Heart left ventricle (tissue), 16 donors: ENCODE results near the gene PADI4. TPM values are rescaled to one million over a fixed set of nuclear protein-coding genes. Genes with fewer than 3 reads are reported as not detected.

ENCODE experiments used
- ATAC-seq, 4 donors: fragments of 200-7000 bp; cut with Tn5 transposase; one replicate each; pipeline ENCODE4 v1.9.1; 2020 to 2022; ENCODE audit warnings: moderate library complexity in 4 of 4, mild to moderate bottlenecking in 3 of 4, moderate number of reproducible peaks in 1 of 4
- DNase-seq, 5 donors: peaks; one replicate each; pipeline ENCODE4 v3.0.0-alpha.2; 2020
- H3K27ac ChIP-seq, 12 donors: fragments of 200-600 bp; sonication (generic) in 4 of 12; one replicate each; pipeline versions ENCODE4 v1.5.0 to v1.8.0; 2016 to 2022; ENCODE audit warnings: mild to moderate bottlenecking in 2 of 12
- H3K27me3 ChIP-seq, 9 donors: fragments of 200-600 bp; sonication (generic) in 2 of 9; one replicate each; pipeline versions ENCODE4 v1.5.1 to v1.8.0; 2016 to 2022; ENCODE audit warnings: mild to moderate bottlenecking in 3 of 9
- H3K36me3 ChIP-seq, 9 donors: fragments of 200-600 bp; sonication (generic) in 2 of 9; one replicate each; pipeline versions ENCODE4 v1.5.0 to v1.8.0; 2018 to 2022; ENCODE audit warnings: mild to moderate bottlenecking in 2 of 9
- H3K4me1 ChIP-seq, 12 donors: fragments of 200-600 bp; sonication (generic) in 4 of 12; one replicate each; pipeline versions ENCODE4 v1.5.0 to v1.8.0; 2016 to 2022; ENCODE audit warnings: mild to moderate bottlenecking in 3 of 12
- H3K4me3 ChIP-seq, 12 donors: fragments of 200-600 bp; sonication (generic) in 4 of 12; one replicate each; pipeline versions ENCODE4 v1.5.0 to v1.8.0; 2017 to 2022; ENCODE audit warnings: mild to moderate bottlenecking in 9 of 12, moderate library complexity in 4 of 12
- H3K9me3 ChIP-seq, 12 donors: fragments of 200-600 bp; sonication (generic) in 4 of 12; one replicate each; pipeline versions ENCODE4 v1.5.0 to v1.8.0; 2016 to 2022; ENCODE audit warnings: mild to moderate bottlenecking in 1 of 12
- CTCF ChIP-seq, 12 donors: fragments of 200-600 bp; sonication (generic) in 4 of 12; IDR thresholded peaks; one replicate each; pipeline versions ENCODE4 v1.5.0 to v1.8.0; 2018 to 2022; ENCODE audit warnings: antibody characterized with exemption in 12 of 12, mild to moderate bottlenecking in 5 of 12
- POLR2A ChIP-seq, 2 donors: fragments of 450-650 bp; IDR thresholded peaks; one replicate each; pipeline ENCODE4 v1.6.1; 2017; ENCODE audit warnings: antibody characterized with exemption in 2 of 2, mild to moderate bottlenecking in 2 of 2, moderate library complexity in 2 of 2
- WGBS, 4 donors: extraction: QIAGEN DNeasy Blood & Tissue Kit in 2 of 4; methylation state at CpG; one replicate each; pipeline versions ENCODE4 v1.1.5 to v1.1.7; 2013 to 2018; 5-methylcytosine and 5-hydroxymethylcytosine counted together
- intact Hi-C, 10 donors: fragments of 100-400 bp; cut with DNase I; formaldehyde crosslinking; loops; one replicate each; pipeline versions ENCODE4 v1.11.1 to v1.14.2; 2022
- polyA plus RNA-seq, 2 donors: library from polyadenylated mRNA; stranded (reverse); fragments of 200-250 nt; gene quantifications; one replicate each; pipeline ENCODE4 v1.2.3, GENCODE V29; 2013
- total RNA-seq, 9 donors: library from RNA; depleted of rRNA in 2 of 9; stranded (reverse); fragments of >200 nt in 2 of 9; fragmentation: NEBNext Ultra II Directional in 3 of 9; extraction: Animal tissue kit (Norgen Biotek cat#: 25700) in 3 of 9; gene quantifications; one replicate each; pipeline versions ENCODE4 v1.1.0 to v1.2.4, GENCODE V29; 2016 to 2023
- donor health status: ischemic (EF 13 %, LVEDD 7.1; RV severe dilation, severe dysfunction).
- donor health status: healthy with polysubstance abuse.
- donor health status: DM: no; HTN: yes; CAD: no.
- donor health status: DM: no; HTN: no; CAD: no.
- donor health status: ischemic (EF 25% LVEDD 6.9; RV normal size, moderate dysfunction).
- donor health status: ischemic (EF 25% LVEDD 5.7; RV mildly dilated, moderate dysfunction).
- donor health status: healthy.
- donor health status: DM: yes; HTN: yes; CAD: no.
- donor health status: ischemic (EF 35%, LVEDD 5.7; RV mildly dilated, moderate dysfunction).
- donor health status: nonischemic (EF 11% LVEDD 7.7; RV severe dilation, severe dysfunction).
- donor health status: DM: yes; HTN: yes; CAD: no.
- donor health status: PGD.
- donor health status: ischemic (EF 29% LVEDD 5.4; RV normal size, mild dysfunction).
- donor health status: nonischemic (EF 23%, LVEDD 6.1; RV moderate dilation, normal function).

The PADI4 gene
- total and polyA plus RNA-seq, 11 donors = 0.08 to 2.3 (median 0.35) TPM; not detected in 2

- TF ChIP-seq POLR2A (IDR thresholded peaks at IDR 0.05) (no peak), CTCF (IDR thresholded peaks at IDR 0.05) (no peak)
- H3K9me3 ChIP-seq = no peaks in the 10 kb centered on the region
- no peaks in the 10 kb centered on the region for H3K36me3 ChIP-seq
- H3K27ac ChIP-seq = no peak overlapping the region
- no peak overlapping the region for H3K4me3 ChIP-seq
- intact Hi-C loops = no loop called here
- H3K4me1 ChIP-seq = no peaks in the 10 kb centered on the region
- 61 to 76% (median 68%) methylated on average over 16 to 18 of the region's 18 CpGs for WGBS, 4 donors
- no peak for ATAC-seq
- DNase-seq = no peak
- H3K27me3 ChIP-seq = peaks cover 0 to 60% (median 6%) of the 10 kb centered on the region in 9 donors
Measured at GRCh38 chr1:17372955-17373354, 65.0 kb downstream of the PADI4 start.

- DNase-seq (no peak), ATAC-seq (no peak)
- no peaks in the 10 kb centered on the region for H3K4me1 ChIP-seq
- H3K4me3 ChIP-seq = no peak overlapping the region
- no peak overlapping the region for H3K27ac ChIP-seq
- 89 to 93% (median 91%) methylated on average over 10 of the region's 10 CpGs for WGBS, 4 donors
- no peaks in the 10 kb centered on the region for H3K9me3 ChIP-seq
- intact Hi-C loops = no loop called here
- H3K36me3 ChIP-seq = no peaks in the 10 kb centered on the region
- H3K27me3 ChIP-seq = peaks cover 0 to 71% (median 7%) of the 10 kb centered on the region in 9 donors
- TF ChIP-seq CTCF (IDR thresholded peaks at IDR 0.05) (no peak), POLR2A (IDR thresholded peaks at IDR 0.05) (no peak)
Measured at GRCh38 chr1:17375651-17376050, 67.7 kb downstream of the PADI4 start.

- no peak for DNase-seq
- Histone ChIP-seq H3K4me1 (no peaks in the 10 kb centered on the region), H3K27ac (no peak overlapping the region), H3K4me3 (no peak overlapping the region), H3K27me3 (peaks cover 0 to 65% (median 7%) of the 10 kb centered on the region in 9 donors), H3K9me3 (no peaks in the 10 kb centered on the region), H3K36me3 (no peaks in the 10 kb centered on the region)
- WGBS, 4 donors = 12 to 25% (median 22%) methylated on average over 16 of the region's 16 CpGs
- ATAC-seq = no peak
- intact Hi-C loops = no loop called here
- TF ChIP-seq CTCF (IDR thresholded peaks at IDR 0.05) (no peak), POLR2A (IDR thresholded peaks at IDR 0.05) (no peak)
Measured at GRCh38 chr1:17377325-17377953, 69.4 kb downstream of the PADI4 start.

- no peak overlapping the region for H3K27ac ChIP-seq
- peaks cover 0 to 30% (median 4%) of the 10 kb centered on the region in 9 donors for H3K27me3 ChIP-seq
- H3K9me3 ChIP-seq = no peaks in the 10 kb centered on the region
- H3K36me3 ChIP-seq = no peaks in the 10 kb centered on the region
- DNase-seq = no peak
- no peak for ATAC-seq
- intact Hi-C loops = no loop called here
- H3K4me3 ChIP-seq = no peak overlapping the region
- H3K4me1 ChIP-seq = no peaks in the 10 kb centered on the region
- TF ChIP-seq CTCF (IDR thresholded peaks at IDR 0.05) (no peak), POLR2A (IDR thresholded peaks at IDR 0.05) (no peak)
- WGBS, 4 donors = 75 to 94% (median 80%) methylated on average over 2 of the region's 2 CpGs
Measured at GRCh38 chr1:17381161-17381560, 73.2 kb downstream of the PADI4 start.
